ENCODE data around the gene KCTD5. TPM values are rescaled to one million over a fixed set of nuclear protein-coding genes. Genes with fewer than 3 reads are reported as not detected.

KCTD5 gene
- total and polyA plus RNA-seq, 4 donors, result 17.1 to 31.8 (median 24.7) TPM

DNA sequence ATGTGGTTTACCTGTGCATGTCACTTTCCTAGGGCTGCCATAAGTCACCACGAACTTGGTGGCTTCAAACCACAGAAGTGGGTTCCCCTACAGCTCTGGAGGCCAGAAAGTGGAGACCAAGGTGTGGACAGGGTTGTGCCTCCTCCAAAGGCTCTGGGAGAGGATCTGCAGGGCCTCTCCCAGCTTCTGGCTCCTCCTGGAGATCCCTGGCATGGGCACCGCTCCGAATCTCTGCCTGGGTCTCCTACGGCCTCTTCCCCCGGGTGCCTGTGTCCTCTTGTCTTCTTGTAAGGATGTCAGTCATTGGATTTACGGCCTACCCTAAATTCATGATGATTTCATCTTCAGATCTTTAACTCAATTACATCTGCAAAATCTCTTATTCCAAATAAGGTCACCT lies 67.6 kb downstream of the KCTD5 start:
- Histone ChIP-seq H3K4me3 (no peak overlapping the region), H3K36me3 (ENCODE audit: control insufficient read depth in 4 of 4, insufficient read depth in 4 of 4, low read length in 4 of 4) (no peaks in the 10 kb centered on the region), H3K4me1 (ENCODE audit: control insufficient read depth in 5 of 5, insufficient read depth in 5 of 5, low read length in 5 of 5) (peaks cover 3 to 16% (median 7%) of the 10 kb centered on the region in 5 donors), H3K27ac (ENCODE audit: low read depth in 1 of 2, low read length in 1 of 2) (no peak overlapping the region), H3K9ac (ENCODE audit: insufficient read depth in 1 of 2, low read length in 2 of 2) (no peak overlapping the region), H3K9me3 (ENCODE audit: control insufficient read depth in 4 of 4, insufficient read depth in 3 of 4, low read length in 3 of 4) (peaks cover 0 to 2% (median 0%) of the 10 kb centered on the region in 4 donors), H3K27me3 (ENCODE audit: control insufficient read depth in 3 of 3, insufficient read depth in 3 of 3, low read length in 2 of 3) (no peaks in the 10 kb centered on the region)
- TF ChIP-seq, protein P1, sequence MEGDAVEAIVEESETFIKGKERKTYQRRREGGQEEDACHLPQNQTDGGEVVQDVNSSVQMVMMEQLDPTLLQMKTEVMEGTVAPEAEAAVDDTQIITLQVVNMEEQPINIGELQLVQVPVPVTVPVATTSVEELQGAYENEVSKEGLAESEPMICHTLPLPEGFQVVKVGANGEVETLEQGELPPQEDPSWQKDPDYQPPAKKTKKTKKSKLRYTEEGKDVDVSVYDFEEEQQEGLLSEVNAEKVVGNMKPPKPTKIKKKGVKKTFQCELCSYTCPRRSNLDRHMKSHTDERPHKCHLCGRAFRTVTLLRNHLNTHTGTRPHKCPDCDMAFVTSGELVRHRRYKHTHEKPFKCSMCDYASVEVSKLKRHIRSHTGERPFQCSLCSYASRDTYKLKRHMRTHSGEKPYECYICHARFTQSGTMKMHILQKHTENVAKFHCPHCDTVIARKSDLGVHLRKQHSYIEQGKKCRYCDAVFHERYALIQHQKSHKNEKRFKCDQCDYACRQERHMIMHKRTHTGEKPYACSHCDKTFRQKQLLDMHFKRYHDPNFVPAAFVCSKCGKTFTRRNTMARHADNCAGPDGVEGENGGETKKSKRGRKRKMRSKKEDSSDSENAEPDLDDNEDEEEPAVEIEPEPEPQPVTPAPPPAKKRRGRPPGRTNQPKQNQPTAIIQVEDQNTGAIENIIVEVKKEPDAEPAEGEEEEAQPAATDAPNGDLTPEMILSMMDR (IDR thresholded peaks at IDR 0.05; ENCODE audit: control extremely low read depth, extremely low read depth), result no peak
- DNase-seq (no peak), ATAC-seq (ENCODE audit: insufficient read depth, low FRiP score) (no peak)
- WGBS, 2 donors, result 91 to 93% methylated on average over 6 of the region's 6 CpGs

GRCh38 chr16:2751577-2752034 lies 69.3 kb downstream of the KCTD5 start:
- TF ChIP-seq, protein P1 (IDR thresholded peaks at IDR 0.05; ENCODE audit: control extremely low read depth, extremely low read depth), result no peak
- no peak for ATAC-seq (ENCODE audit: insufficient read depth, low FRiP score)

DNA sequence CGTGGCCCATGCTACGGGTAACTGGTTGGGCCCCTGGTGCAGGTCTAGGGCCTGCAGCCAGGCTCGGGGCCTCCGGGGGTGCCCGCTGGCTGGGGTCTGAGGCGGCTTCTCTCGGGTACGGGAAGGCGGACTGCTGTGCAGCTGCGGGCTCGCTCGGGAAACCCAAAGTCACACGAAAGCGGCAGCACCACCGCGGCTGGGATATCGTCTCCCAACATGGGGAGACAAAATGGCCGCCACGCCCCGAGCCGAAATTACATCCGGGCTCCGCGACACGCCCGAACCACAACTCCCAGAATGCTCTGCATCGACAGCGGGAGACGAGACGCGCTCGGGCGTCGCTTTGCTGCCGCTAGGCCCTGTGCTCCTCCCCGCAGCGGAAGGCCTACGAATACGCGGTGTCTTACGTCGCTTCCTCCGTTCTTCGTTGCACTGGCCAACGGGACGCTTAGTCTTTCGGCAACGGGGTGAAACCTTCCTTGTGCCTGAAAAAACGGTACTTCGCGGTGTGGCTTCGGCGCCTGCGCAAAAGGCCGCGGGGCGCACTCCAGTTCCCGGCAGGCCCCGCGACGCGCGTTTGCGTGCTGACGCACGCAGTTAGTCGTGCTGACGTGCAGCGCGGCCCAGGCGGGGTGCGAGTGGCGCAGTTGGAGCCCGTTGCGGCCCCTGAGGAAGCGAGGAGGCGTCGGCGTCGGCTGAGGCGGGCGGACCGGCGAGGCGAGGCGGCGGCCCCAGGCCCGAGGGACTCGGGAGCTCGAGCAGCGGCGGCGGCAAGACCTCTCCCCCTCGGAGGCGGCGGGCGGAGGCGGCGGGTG lies 69.9 kb downstream of the KCTD5 start, which contains the start of gene SRRM2:
TSS of gene SRRM2 (plus strand) at position 604 of the 815 bp plus-strand sequence. CDS start 3,727 bp downstream, outside the sequence.
- Histone ChIP-seq H3K27ac (ENCODE audit: low read depth in 1 of 2, low read length in 1 of 2) (peak within 1 kb of the TSS; percentile 97 to 100), H3K4me1 (ENCODE audit: control insufficient read depth in 5 of 5, insufficient read depth in 5 of 5, low read length in 5 of 5) (peaks cover 11 to 24% (median 14%) of the 10 kb centered on the region in 5 donors), H3K27me3 (ENCODE audit: control insufficient read depth in 3 of 3, insufficient read depth in 3 of 3, low read length in 2 of 3) (no peaks in the 10 kb centered on the region), H3K36me3 (ENCODE audit: control insufficient read depth in 4 of 4, insufficient read depth in 4 of 4, low read length in 4 of 4) (peaks cover 0 to 6% (median 3%) of the 10 kb centered on the region in 4 donors), H3K9me3 (ENCODE audit: control insufficient read depth in 4 of 4, insufficient read depth in 3 of 4, low read length in 3 of 4) (peaks cover 0 to 2% (median 0%) of the 10 kb centered on the region in 4 donors), H3K4me3 (peak within 1 kb of the TSS; percentile 86), H3K9ac (ENCODE audit: insufficient read depth in 1 of 2, low read length in 2 of 2) (peak within 1 kb of the TSS; percentile 76 to 98)
- WGBS, 2 donors, result 2 to 3% methylated on average over 81 to 99 of the region's 99 CpGs
- ATAC-seq (ENCODE audit: insufficient read depth, low FRiP score) (peak; percentile 92), DNase-seq (peak; percentile 97 to 98 (median 98))
- TF ChIP-seq, protein P1 (IDR thresholded peaks at IDR 0.05; ENCODE audit: control extremely low read depth, extremely low read depth), result no peak

More at GRCh38 chr16:2751577-2752034, 69.3 kb downstream of the KCTD5 start:
- H3K4me3 ChIP-seq, result peak overlapping the region; percentile 12
- peaks cover 0 to 3% (median 0%) of the 10 kb centered on the region in 4 donors for H3K36me3 ChIP-seq (ENCODE audit: control insufficient read depth in 4 of 4, insufficient read depth in 4 of 4, low read length in 4 of 4)
- peak overlapping the region; percentile 0 to 76 for H3K9ac ChIP-seq (ENCODE audit: insufficient read depth in 1 of 2, low read length in 2 of 2)
- H3K4me1 ChIP-seq (ENCODE audit: control insufficient read depth in 5 of 5, insufficient read depth in 5 of 5, low read length in 5 of 5), result peaks cover 11 to 22% (median 14%) of the 10 kb centered on the region in 5 donors
- DNase-seq, result no peak
- 63 to 68% methylated on average over 23 of the region's 23 CpGs for WGBS, 2 donors
- H3K9me3 ChIP-seq (ENCODE audit: control insufficient read depth in 4 of 4, insufficient read depth in 3 of 4, low read length in 3 of 4), result peaks cover 0 to 2% (median 0%) of the 10 kb centered on the region in 4 donors
- H3K27ac ChIP-seq (ENCODE audit: low read depth in 1 of 2, low read length in 1 of 2), result peak overlapping the region; percentile 97 to 100
- H3K27me3 ChIP-seq (ENCODE audit: control insufficient read depth in 3 of 3, insufficient read depth in 3 of 3, low read length in 2 of 3), result no peaks in the 10 kb centered on the region

Data from lung (tissue), 12 donors.